Jurkat, Clone E6-1 (cell line): Measurements from ENCODE around the gene C1RL.

ENCODE experiments used
- DNase-seq: peaks from one replicate; pipeline ENCODE4 v3.0.0-alpha.2; 2011; ENCODE audit warnings: low read depth, low spot score
- H3K4me3 ChIP-seq: 2 replicates; pipeline ENCODE4 v1.5.1; 2011; ENCODE audit warnings: mild to moderate bottlenecking, low read length, control low read depth, moderate library complexity

C1RL gene

DNA sequence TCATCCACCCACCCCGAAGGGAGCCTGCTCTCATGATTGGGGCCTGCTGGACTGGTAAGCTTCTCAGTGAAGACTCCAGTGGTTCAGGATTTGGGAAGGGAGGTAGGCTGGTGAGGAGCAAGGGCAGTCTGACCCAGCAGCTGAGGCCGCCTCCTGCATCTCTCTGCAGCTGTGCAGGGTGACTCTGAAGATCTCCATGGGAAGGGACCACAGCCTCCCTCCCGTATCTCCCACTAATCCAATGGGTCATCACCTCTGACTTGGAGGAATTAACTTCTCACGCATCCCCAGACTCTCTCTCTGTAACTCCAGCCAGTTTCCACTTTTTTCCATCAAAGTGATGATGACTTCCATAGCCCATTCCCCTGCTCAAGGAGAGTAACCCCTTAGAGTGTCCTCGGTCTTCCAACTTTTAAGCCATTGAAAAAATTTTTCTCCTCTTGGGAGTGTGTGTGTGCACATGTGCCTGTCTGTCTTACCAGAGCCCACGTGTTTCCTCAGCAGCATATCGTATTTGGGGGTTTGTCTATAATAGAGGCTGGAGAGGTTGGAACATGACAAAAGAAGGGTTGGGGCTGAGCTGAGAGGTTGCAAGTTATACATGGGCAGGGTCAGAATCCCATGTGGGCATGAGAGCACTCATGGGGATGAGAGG is 32.5 kb upstream of the C1RL start:
- no peak for DNase-seq
- H3K4me3 ChIP-seq = no peak overlapping the region

DNA sequence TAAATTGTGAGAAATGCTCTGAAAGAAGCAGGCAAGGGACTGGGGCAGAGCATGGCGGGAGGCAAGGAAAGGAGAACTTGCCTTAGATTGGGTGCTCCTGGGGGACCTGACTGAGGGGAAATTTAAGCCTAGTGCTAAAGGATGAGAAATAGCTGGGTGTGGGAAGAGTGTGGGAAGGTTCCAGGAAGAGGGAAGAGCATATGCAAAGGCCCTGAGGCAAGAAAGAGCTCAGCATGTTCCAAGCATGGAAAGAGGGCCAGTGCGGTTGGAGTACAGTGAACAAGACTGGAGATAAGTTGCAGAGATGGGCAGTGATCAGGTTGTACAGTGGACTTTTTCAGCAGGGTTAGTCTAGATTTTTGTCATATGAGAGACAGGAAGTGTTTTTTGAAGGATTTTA is 30.2 kb upstream of the C1RL start:
- no peak overlapping the region for H3K4me3 ChIP-seq
- DNase-seq = no peak

DNA sequence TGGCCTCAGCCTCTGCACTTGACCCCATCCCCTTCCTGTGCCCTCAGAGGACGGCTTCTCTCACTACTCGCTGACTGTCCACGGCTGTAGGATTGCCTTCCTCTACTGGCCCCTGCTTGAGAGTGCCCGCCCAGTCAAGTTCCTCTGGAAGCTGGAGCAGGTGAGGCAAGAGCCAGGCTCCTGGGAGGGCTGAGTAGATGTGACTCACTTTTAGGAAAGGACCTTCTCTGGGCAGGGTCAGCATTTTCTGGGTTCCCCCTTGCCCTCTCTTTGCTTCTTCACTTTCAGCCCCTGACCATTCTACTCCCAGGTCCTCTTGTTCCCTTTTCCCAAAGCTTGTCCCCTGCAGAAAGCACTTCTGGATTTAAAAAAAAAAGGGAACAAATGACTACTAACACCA is 28.9 kb upstream of the C1RL start:
- no peak overlapping the region for H3K4me3 ChIP-seq
- DNase-seq = no peak

DNA sequence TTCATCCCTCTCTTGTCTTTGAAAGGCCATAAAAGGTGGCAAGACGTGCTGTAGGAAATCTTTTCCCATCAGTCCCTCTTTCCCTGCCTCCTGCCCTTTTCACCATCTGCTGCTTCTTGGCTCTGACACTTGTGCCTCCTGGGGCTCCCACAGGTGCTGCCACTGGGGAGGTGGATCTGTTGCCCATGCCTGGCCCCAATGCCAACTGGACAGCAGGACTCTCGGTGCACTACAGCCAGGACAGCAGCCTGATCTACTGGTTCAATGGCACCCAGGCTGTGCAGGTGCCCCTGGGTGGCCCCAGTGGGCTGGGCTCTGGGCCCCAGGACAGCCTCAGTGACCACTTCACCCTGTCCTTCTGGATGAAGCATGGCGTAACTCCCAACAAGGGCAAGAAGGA is 27.7 kb upstream of the C1RL start:
- DNase-seq = no peak
- no peak overlapping the region for H3K4me3 ChIP-seq

DNA sequence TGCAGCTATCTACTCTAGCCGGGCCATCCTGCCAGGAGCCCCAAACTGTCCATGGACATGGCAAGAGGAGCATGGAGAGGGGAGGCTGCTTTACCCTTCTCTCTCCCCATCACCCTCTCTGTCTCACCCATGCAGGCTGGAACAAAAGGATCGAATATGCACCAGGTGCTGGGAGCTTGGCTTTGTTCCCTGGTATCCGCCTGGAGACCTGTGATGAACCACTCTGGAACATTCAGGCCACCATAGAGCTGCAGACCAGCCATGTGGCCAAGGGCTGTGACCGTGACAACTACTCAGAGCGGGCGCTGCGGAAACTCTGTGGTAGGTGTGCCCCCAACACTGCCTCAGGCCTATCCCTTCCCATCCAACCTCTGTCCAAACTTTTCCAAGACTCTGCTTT is 27.1 kb upstream of the C1RL start:
- H3K4me3 ChIP-seq = no peak overlapping the region
- DNase-seq = no peak

DNA sequence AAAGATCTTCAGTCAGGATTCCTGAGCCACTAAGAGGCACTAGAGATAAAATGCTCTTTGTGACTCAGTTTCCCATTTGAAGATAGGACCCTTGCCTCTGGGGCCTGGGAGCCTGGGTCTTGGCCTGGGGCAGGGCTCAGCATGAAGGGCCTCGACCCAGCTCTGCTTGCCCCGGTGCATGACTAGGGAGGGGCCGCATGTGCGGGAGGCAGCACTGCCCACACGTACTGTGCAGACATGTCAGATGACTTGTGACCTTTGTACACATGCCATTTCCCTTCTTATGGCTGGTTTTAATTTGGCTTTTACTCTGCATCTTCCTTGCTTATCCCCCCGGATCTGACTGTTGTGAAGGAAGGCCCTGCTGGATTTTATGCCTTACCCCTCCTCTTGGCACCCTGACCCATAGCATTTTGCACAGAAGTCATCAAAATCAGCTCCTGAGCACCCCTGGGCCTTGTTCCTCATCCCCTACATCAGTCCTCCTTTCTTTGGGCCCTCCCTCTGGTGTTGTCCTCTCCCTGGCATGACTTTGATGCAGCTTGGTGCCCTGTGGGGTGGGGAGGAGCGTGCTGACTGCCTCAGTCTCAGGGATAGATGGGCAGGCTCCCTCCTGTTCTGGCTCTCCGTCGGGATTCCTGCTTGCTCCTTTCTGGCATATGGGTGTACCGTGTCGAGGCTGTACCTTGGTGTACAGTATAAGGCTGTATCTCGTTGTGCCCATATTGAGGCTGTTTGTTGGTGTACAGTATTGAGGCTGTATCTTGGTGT is 25.6 kb upstream of the C1RL start:
- H3K4me3 ChIP-seq = no peak overlapping the region
- no peak for DNase-seq

DNA sequence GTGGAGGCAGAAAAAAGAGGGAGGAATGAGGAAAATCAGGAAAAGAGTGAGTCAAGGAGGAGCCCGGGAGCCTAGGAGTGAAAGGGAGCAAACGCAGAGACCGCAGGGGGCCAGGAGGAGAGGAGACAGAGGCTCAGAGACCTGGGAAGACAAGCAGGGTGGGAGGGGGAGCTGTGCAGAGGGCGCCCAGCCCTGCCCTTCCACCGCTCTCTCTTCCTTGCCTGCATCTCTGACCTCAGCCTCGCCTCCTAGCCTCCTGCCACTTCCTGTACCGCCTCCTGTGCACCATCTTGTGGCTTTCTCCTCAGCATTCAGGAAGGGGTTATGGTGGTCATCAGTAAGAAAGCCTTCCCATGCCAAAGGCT is 22.5 kb upstream of the C1RL start:
- DNase-seq = peak; percentile 55
- H3K4me3 ChIP-seq = peak overlapping the region; percentile 88

DNA sequence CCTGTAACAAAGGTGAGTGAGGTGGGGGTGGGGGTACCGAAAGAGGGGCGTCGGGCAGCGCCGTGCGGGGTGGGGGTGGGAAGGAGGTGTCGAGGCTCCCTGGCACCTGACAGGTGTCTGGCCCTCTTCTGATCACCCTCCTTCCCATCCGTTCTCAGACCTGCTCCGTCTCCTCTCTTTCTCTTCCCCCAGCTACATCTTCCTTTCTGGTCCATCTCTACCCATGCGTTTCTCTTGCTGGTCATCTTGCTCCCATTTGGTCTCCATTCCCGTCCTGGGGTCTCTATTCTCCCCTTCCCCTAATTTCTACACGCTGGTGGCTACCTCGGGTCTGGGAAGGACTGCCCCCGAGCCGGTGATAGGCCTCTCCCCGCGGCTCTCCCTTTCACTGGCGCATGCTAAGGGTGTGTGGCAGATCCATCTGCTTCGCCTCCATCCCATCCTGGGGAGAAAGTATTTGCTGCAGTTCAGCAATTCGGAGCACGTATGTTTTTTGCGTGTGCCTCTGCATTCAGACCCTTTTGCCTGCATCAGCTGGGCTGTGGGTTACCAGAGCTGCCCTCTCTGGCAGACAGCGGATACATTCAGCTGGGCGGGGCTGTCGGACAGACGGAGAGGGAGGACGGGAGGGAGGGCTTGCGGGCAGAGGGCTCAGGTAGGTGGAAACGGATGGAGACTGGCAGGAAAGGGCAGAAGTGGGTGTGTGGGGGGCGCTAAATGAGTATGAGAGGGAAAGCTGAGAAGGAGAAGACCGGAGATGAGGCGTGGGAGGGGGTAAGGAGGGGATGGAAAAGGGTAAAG is 21.9 kb upstream of the C1RL start:
- peak overlapping the region; percentile 88 for H3K4me3 ChIP-seq
- no peak for DNase-seq

DNA sequence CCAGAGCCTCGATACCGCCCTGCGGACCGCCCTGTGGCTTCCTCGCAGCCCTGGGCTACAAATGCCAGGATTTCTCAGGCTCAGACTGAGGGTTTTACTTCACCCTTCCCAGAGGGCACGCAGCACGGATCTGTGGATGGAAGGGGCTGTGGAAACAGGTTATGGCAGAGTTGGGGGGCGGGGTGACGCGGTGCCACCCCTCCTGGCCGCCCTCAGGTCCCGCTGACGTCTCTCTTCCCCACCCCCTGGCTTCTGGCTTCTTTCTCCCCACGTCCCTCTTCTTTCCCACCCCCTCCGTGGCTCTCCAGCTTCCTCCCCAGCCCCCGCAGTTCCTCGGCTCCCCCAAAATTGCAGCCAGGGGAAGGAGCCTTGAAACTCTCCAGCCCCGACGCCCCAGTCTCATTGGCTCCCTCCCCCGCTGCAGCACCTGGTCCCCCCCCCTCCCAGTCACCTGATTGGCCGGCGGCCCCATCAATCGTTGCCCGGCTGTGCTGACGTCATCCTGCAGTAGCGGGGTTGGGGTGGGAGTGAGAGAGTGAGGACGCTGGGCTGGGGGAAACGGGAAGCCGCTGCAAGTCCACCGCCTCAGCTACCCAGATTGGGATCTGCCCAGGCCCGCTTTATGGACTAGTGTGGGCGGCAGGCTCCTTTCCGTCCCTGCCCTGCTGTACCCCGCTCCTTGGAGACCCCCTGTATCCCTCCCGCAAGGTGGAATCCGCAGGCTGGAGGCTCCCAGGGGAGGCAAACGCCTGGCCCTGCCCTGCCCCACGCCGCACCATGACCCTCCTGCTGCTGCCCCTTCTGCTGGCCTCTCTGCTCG is 21.1 kb upstream of the C1RL start, which contains the start of gene CLSTN3:
CLSTN3 (plus strand) TSS at position 500 of the 820 bp plus-strand sequence; CDS start at position 778, 278 bp downstream.
- DNase-seq = peak; percentile 76
- peak within 1 kb of the TSS; percentile 88 for H3K4me3 ChIP-seq

DNA sequence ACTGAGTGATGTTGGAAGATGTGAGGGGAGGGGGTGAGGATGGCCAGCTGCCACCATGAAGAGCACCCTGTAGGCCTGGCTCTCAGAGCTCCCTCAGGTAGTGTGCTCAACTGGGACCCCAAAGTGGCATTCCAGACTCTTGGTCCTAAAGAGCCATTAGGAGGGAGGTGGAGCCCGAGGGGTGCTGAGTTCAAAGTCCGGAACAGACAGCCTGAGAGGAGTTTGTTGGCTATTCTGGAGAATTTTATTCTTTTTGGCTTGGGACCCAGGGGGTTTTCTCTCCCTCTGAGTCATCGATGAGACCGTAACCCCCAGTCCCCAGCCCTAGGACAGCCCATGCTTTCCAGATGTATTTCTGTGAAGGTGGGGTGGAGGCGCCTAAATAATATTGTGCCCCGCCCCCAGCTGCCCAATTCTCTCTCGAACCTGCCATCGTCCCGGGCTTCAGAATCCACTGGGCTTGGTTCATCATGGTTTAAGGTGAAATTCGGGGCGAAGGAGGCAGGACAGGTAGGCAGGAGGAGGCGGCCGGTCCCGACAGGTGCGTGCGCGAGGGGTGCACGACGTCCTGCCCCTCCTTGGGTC is 20.4 kb upstream of the C1RL start:
- peak overlapping the region; percentile 88 for H3K4me3 ChIP-seq
- no peak for DNase-seq

DNA sequence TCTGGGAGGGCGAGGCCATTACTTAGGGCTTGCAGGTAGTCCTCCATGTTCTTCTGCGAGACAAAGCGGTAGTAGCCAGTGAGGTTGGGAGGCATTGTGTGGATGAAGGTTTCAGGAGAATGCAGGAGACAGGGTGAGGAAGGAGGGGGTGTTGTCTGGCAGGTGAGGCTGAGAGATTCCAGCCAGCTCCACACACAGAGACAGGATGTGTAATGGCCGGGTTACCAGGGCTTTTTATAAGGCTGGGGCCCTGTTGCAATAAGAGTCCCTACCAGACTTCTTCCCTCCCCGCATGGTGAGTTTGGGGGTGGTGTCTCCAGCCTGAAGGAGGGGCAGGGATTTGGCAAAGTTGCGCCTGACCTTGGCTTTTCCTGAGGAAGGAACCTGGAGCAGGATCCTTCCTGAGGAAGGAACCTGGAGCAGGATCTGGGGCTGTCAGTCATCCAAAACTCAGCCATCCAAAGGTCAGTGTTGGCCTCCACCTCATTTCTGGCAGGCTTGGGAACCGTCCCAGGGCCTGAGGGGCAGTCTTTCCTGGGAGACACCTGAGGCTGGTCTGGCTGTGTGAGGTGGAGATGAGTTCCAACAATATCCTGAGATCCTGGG is 19.8 kb upstream of the C1RL start, which contains the start of gene RBP5:
RBP5 (minus strand) TSS at position 209 of the 606 bp plus-strand sequence; CDS start at position 95, 114 bp downstream.
- H3K4me3 ChIP-seq = peak within 1 kb of the TSS; percentile 88
- no peak for DNase-seq

DNA sequence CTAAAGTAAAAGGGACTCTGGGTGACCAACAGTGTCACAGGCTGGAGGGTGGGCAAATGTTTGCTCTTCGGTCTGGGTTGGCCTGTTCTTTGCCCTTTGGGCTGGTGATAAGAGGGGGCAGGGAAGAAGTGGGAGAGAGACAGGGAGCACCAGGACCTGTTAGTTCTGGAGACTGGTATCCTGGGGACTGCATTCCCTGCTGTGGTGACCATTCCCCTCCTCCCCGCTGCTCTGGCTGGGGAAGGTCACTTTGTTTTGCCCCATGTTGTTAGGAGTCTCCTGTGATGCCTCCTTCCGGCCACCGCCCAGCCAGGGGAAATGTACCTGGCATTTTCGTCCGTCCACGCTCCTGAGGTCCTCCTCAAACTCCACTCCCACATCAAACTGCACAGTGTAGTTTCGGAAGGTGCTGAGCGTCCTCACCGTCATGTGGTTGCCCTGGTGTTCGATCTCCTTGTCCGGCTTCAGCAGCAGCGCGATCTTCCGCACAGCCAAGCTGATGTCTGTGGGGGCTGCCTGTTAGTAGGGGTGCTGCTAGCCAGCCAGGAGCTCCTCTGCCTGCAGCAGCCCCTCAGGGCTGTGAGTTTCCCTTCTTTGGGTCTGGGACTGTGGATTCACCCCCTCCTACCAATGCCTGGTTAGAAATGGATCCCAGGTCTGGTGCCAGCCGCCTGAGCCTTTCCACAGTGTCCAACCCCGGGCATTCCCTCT is 19.1 kb upstream of the C1RL start:
- H3K4me3 ChIP-seq = no peak overlapping the region
- no peak for DNase-seq

DNA sequence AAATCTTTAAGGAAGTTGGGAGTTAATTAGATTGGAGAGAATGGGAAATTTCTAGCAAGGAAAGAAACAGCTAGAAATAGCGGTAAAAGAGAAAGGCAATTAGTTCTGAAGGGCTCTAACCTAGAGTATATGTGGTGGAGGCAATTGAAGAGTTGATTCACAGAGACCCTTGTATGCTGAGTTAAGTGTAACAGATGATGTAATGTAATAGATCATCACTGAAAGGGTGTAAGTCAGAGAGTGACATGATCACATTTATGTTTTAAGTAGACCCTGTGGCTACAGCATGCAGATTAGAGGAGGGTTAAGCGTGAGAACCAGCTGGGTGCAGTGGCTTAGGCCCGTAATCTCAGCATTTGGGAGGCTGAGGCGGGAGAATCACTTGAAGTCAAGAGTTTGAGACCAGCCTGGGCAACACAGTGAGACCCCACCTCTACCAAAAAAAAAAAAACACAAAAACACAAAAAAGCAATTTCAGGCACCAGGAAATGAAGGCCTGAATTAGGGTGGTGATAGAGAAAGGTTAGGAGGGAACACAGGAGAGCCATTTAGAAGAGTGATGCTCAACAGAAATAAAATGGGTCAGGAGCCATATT is 16.7 kb upstream of the C1RL start:
- DNase-seq = no peak
- no peak overlapping the region for H3K4me3 ChIP-seq

DNA sequence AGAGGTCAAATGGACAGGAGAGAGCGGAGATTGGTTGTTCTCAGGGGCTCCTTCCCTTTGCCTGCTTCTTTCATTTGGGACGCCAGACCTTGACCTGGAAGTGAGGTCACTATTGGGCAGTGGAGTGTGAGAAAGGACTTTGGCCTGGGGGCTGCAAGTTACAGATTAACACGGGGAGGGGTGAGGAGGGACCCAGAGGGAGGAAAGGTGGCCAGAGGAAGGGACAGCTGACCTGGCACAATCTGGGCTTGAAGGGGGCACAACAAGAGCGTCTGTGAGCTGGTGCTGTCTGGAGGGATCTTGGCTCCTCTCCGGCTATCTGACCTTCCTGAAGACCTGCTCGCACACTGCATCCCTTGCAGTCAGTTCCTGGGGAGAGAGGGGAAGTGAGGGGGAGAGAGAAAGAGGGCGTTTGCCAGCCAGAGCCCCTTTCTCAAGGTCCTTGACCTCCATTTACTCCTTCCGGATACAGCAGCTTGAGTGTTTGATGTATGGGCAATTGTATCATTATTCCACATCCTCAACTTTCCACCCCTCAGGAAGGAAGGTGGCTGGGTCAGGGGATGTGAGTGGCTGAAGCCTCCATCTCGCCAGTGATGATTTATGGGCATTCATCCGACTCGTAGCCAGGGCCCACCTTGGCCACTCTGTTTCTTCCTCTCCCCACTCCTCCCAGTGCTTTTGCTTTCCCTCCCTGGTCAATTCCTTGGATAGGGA is 14.9 kb upstream of the C1RL start:
- DNase-seq = no peak
- H3K4me3 ChIP-seq = no peak overlapping the region

DNA sequence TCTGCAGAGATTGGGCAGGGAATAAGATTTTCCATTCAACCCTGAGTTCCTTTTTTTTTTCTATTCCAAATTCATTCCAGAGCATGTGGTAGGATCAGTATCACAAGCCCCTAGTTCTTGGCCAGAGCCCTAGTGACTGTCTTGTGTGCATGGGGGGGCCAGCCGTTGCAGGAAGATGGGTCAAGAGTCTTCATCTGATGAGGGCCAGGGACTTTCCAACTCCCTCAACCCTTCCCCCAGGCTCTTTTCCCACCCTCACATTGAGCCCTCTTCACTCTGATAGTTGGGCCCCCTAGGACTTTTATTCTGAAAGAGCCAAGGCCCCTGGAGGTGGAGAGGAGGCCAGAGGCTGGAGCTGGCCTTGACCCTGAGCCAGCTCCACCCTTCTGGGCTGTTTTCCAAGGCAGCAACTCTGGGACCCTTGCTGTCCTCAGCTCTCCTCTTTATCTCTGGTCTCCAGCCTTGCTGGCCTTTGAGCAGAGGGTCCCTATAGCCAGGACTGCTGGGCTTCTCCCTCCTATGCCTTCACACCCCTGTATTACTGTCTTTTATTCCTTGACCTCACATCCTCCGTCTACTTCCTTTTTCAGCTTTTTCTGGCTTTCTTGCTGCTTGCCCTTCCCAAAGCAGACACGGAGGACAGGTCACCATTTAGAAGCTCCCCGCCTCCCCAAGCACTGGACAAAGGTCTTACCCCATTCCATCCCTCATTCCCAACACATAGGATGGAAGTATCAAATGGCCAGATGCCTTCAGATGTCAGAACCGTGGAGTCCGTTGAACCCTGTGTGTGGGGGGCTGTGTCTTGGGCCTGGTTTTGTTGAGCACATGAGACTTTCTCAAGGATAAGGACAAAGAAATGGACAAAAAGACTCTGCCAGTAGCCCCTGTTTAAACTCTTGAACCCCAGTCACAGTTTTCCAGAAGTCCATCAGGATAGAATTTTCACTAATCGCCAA is 14.1 kb upstream of the C1RL start:
- DNase-seq = no peak
- H3K4me3 ChIP-seq = no peak overlapping the region

DNA sequence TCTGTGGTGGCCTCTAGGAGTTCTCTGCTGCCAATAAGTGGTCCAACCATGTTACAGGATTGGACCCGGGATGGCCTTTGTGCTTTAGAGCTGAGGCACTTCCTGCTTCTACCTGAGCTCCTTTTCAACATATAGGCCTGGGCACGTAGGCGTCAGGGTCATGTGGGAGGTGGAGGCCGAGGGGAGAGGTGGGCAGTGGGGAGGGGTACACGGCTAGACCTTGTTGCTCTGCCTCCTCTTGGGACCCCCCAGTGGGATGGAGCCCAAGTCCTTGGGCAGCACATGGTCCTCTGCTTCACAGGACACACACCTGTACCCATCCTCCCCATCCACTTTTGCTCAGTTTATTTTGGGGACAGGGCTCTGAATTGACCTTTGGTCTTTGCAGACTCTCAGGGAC is 12.3 kb upstream of the C1RL start:
- H3K4me3 ChIP-seq = no peak overlapping the region
- no peak for DNase-seq
